Tibial nerve (tissue), 4 donors: ENCODE results near the gene MPDU1. TPM values are rescaled to one million over a fixed set of nuclear protein-coding genes. Genes with fewer than 3 reads are reported as not detected.

Experiments used
- DNase-seq, 2 donors: peaks; one replicate each; pipeline ENCODE4 v3.0.0-alpha.2; 2019; ENCODE audit warnings: low spot score in 2 of 2
- H3K27ac ChIP-seq, 4 donors: fragments of 200-600 bp; sonication (generic) in 3 of 4; one replicate each; pipeline ENCODE4 v1.5.1; 2017 to 2019; ENCODE audit warnings: mild to moderate bottlenecking in 1 of 4
- H3K27me3 ChIP-seq, 2 donors: fragments of 200-600 bp; sonication (generic) in 1 of 2; one replicate each; pipeline versions ENCODE4 v1.5.1 to v1.6.0; 2017 to 2019
- H3K36me3 ChIP-seq, 3 donors: fragments of 200-600 bp; sonication (generic); one replicate each; pipeline ENCODE4 v1.5.1; 2018 to 2019
- H3K4me1 ChIP-seq, 4 donors: fragments of 200-600 bp; sonication (generic) in 3 of 4; one replicate each; pipeline ENCODE4 v1.5.1; 2017 to 2019
- H3K4me3 ChIP-seq, 4 donors: fragments of 200-600 bp; sonication (generic) in 3 of 4; one replicate each; pipeline ENCODE4 v1.5.1; 2017 to 2019; ENCODE audit warnings: mild to moderate bottlenecking in 1 of 4, moderate library complexity in 1 of 4
- H3K9me3 ChIP-seq, 4 donors: fragments of 200-600 bp; sonication (generic) in 3 of 4; one replicate each; pipeline ENCODE4 v1.5.1; 2017 to 2019
- CTCF ChIP-seq, 5 experiments: fragments of 200-600 bp in 3 of 5; fragments of 450-650 bp in 2 of 5; sonication (generic) in 3 of 5; IDR thresholded peaks; one replicate each; pipeline ENCODE4 v1.5.1; 2016 to 2019; ENCODE audit warnings: antibody characterized with exemption in 5 of 5, mild to moderate bottlenecking in 3 of 5, moderate library complexity in 2 of 5
- EP300 ChIP-seq, 2 donors: sonication (generic); formaldehyde crosslinking; IDR thresholded peaks; one replicate each; pipeline ENCODE4 v1.6.1; 2017; ENCODE audit warnings: antibody characterized with exemption in 2 of 2, mild to moderate bottlenecking in 1 of 2
- POLR2A ChIP-seq, 2 donors: fragments of 450-650 bp; IDR thresholded peaks; one replicate each; pipeline ENCODE4 v1.6.1; 2017; ENCODE audit warnings: antibody characterized with exemption in 2 of 2, mild to moderate bottlenecking in 2 of 2, moderate library complexity in 2 of 2
- WGBS, 2 donors: methylation state at CpG; one replicate each; pipeline ENCODE4 v1.1.5; 2018; 5-methylcytosine and 5-hydroxymethylcytosine counted together
- total RNA-seq, 4 donors: library from RNA; depleted of rRNA; stranded (reverse); fragments of >200 nt; gene quantifications; one replicate each; pipeline ENCODE4 v1.1.0, GENCODE V29; 2016

Gene MPDU1
- total RNA-seq, 4 donors from 2014 or later = 58.3 to 102 (median 66.2) TPM

GRCh38 chr17:7626956-7627249, 43.3 kb downstream of the MPDU1 start:
- Histone ChIP-seq H3K27me3 (no peaks in the 10 kb centered on the region), H3K27ac (peak overlapping the region; percentile 81 to 98 (median 96)), H3K4me3 (peak overlapping the region; percentile 70 to 88 (median 82)), H3K9me3 (no peaks in the 10 kb centered on the region), H3K4me1 (peaks cover 0 to 16% (median 6%) of the 10 kb centered on the region in 4 donors), H3K36me3 (peaks cover 0 to 14% (median 0%) of the 10 kb centered on the region in 3 donors)
- 15 to 22% methylated on average over 6 of the region's 6 CpGs for WGBS, 2 donors
- DNase-seq = no peak
- TF ChIP-seq EP300 (IDR thresholded peaks at IDR 0.05) (no peak), POLR2A (IDR thresholded peaks at IDR 0.05) (no peak), CTCF (IDR thresholded peaks at IDR 0.05) (no peak)

GRCh38 chr17:7627250-7628121, 43.8 kb downstream of the MPDU1 start, which contains the start of gene SAT2:
Gene SAT2, minus strand, starts transcription at chr17:7627821. Its CDS starts 186 bp downstream, at chr17:7627635.
- DNase-seq = peak; percentile 91 to 94
- 1% methylated on average over 39 to 54 of the region's 54 CpGs for WGBS, 2 donors
- Histone ChIP-seq H3K9me3 (no peaks in the 10 kb centered on the region), H3K4me1 (peaks cover 0 to 16% (median 6%) of the 10 kb centered on the region in 4 donors), H3K4me3 (peak within 1 kb of the TSS; percentile 70 to 88 (median 82)), H3K27ac (peak within 1 kb of the TSS; percentile 81 to 98 (median 96)), H3K36me3 (peaks cover 0 to 14% (median 0%) of the 10 kb centered on the region in 3 donors), H3K27me3 (no peaks in the 10 kb centered on the region)
- TF ChIP-seq EP300 (IDR thresholded peaks at IDR 0.05) = peak; percentile 12 to 91
- peak in 2 of 5 experiments; percentile 20 to 22 for TF ChIP-seq CTCF (IDR thresholded peaks at IDR 0.05)
- peak; percentile 74 to 92 for TF ChIP-seq POLR2A (IDR thresholded peaks at IDR 0.05)

GRCh38 chr17:7629939-7630571, 46.4 kb downstream of the MPDU1 start, which contains the start of gene SHBG:
Gene SHBG, plus strand, starts transcription at chr17:7630135. Its CDS starts 38 bp downstream, at chr17:7630173.
- H3K9me3 ChIP-seq = no peaks in the 10 kb centered on the region
- H3K4me1 ChIP-seq = peaks cover 0 to 16% (median 6%) of the 10 kb centered on the region in 4 donors
- DNase-seq = no peak
- no peak for TF ChIP-seq CTCF (IDR thresholded peaks at IDR 0.05)
- TF ChIP-seq POLR2A (IDR thresholded peaks at IDR 0.05) = no peak
- no peak for TF ChIP-seq EP300 (IDR thresholded peaks at IDR 0.05)
- H3K27me3 ChIP-seq = no peaks in the 10 kb centered on the region
- 46 to 57% methylated on average over 13 of the region's 13 CpGs for WGBS, 2 donors
- H3K36me3 ChIP-seq = peaks cover 0 to 14% (median 0%) of the 10 kb centered on the region in 3 donors
- no peak within 1 kb of the TSS for H3K4me3 ChIP-seq
- no peak within 1 kb of the TSS for H3K27ac ChIP-seq

GRCh38 chr17:7631398-7632380, 48.0 kb downstream of the MPDU1 start:
- no peak for DNase-seq
- 80 to 84% methylated on average over 11 of the region's 11 CpGs for WGBS, 2 donors
- Histone ChIP-seq H3K36me3 (no peaks in the 10 kb centered on the region), H3K4me3 (no peak overlapping the region), H3K27me3 (no peaks in the 10 kb centered on the region), H3K4me1 (peaks cover 0 to 11% (median 4%) of the 10 kb centered on the region in 4 donors), H3K27ac (no peak overlapping the region), H3K9me3 (no peaks in the 10 kb centered on the region)
- TF ChIP-seq POLR2A (IDR thresholded peaks at IDR 0.05) (no peak), CTCF (IDR thresholded peaks at IDR 0.05) (no peak), EP300 (IDR thresholded peaks at IDR 0.05) (no peak)
